Skeletal muscle satellite cell (primary cell): ENCODE results near the gene PLEKHA1. TPM values are rescaled to one million over a fixed set of nuclear protein-coding genes. Genes with fewer than 3 reads are reported as not detected.

Experiments
- H3K27me3 ChIP-seq: 2 replicates; pipeline ENCODE4 v1.7.0; 2013; ENCODE audit warnings: low read length; ENCODE audit not compliant: control insufficient read depth, insufficient read depth
- H3K36me3 ChIP-seq: 2 replicates; pipeline ENCODE4 v1.7.0; 2013; ENCODE audit warnings: mild to moderate bottlenecking, control low read depth, low read length; ENCODE audit not compliant: insufficient read depth
- H3K4me1 ChIP-seq: 2 replicates; pipeline ENCODE4 v1.7.0; 2013; ENCODE audit warnings: low read length; ENCODE audit not compliant: control insufficient read depth, insufficient read depth
- H3K4me2 ChIP-seq: 2 replicates; pipeline ENCODE4 v1.7.0; 2013; ENCODE audit warnings: mild to moderate bottlenecking, low read length
- H3K4me3 ChIP-seq: 2 replicates; pipeline ENCODE4 v1.7.0; 2013; ENCODE audit warnings: low read length
- H3K9ac ChIP-seq: 2 replicates; pipeline ENCODE4 v1.7.0; 2013; ENCODE audit warnings: mild to moderate bottlenecking, low read depth, low read length, moderate library complexity
- H3K9me3 ChIP-seq: replicated peaks from 2 replicates; pipeline ENCODE4 v1.7.0; 2013; ENCODE audit warnings: mild to moderate bottlenecking, control low read depth, low read length
- small RNA-seq: library from RNA; depleted of rRNA; stranded (forward); fragments of <200 nt; gene quantifications from one replicate; pipeline ENCODE3, GENCODE V24; 2012

The PLEKHA1 gene

GRCh38 chr10:122475591-122476332, 101.3 kb downstream of the PLEKHA1 start:
- H3K9me3 ChIP-seq: no peaks in the 10 kb centered on the region
- H3K36me3 ChIP-seq: peaks cover 29% of the 10 kb centered on the region

GRCh38 chr10:122476333-122476695, 101.8 kb downstream of the PLEKHA1 start:
- H3K9me3 ChIP-seq: no peaks in the 10 kb centered on the region
- no peak overlapping the region for H3K4me3 ChIP-seq
- no peak overlapping the region for H3K4me2 ChIP-seq
- H3K27me3 ChIP-seq: no peaks in the 10 kb centered on the region
- peaks cover 36% of the 10 kb centered on the region for H3K4me1 ChIP-seq
- H3K9ac ChIP-seq: no peak overlapping the region
- H3K36me3 ChIP-seq: peaks cover 32% of the 10 kb centered on the region

More at GRCh38 chr10:122475591-122476332, 101.3 kb downstream of the PLEKHA1 start:
- H3K4me1 ChIP-seq: peaks cover 42% of the 10 kb centered on the region
- peak overlapping the region; percentile 6 for H3K4me3 ChIP-seq
- peak overlapping the region; percentile 24 for H3K9ac ChIP-seq
- no peaks in the 10 kb centered on the region for H3K27me3 ChIP-seq
- peak overlapping the region; percentile 52 for H3K4me2 ChIP-seq

- peaks cover 38% of the 10 kb centered on the region for H3K36me3 ChIP-seq
These were observed 102.9 kb downstream of the PLEKHA1 start for GRCh38 chr10:122477436-122477835.

DNA sequence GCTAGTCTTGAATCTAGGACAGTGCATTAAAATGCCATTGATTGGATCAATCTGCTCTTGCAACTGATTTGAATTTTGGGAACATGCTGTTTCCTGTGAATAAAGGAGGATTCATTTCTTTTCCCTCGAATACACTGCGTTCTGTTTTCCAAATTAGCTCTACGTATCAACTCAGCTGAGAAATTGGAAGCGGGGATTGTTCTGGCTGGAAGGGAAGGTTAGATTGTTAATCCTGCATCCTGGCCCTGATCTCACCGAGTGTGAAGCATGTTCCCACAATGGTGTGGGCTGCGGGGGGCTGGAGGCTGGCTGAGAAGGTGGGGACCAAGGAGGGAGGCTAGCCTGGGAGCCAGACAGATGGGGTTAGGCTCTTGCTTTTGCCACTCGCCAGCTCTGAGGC, 104.5 kb downstream of the PLEKHA1 start:
- Histone ChIP-seq H3K27me3 (no peaks in the 10 kb centered on the region), H3K4me3 (no peak overlapping the region), H3K4me2 (no peak overlapping the region), H3K9ac (no peak overlapping the region), H3K36me3 (peaks cover 40% of the 10 kb centered on the region), H3K9me3 (no peaks in the 10 kb centered on the region), H3K4me1 (peaks cover 24% of the 10 kb centered on the region)

More at GRCh38 chr10:122477436-122477835, 102.9 kb downstream of the PLEKHA1 start:
- Histone ChIP-seq H3K4me2 (no peak overlapping the region), H3K4me3 (no peak overlapping the region), H3K4me1 (peaks cover 27% of the 10 kb centered on the region), H3K9ac (no peak overlapping the region), H3K9me3 (no peaks in the 10 kb centered on the region), H3K27me3 (no peaks in the 10 kb centered on the region)

- Histone ChIP-seq H3K4me3 (no peak overlapping the region), H3K36me3 (peaks cover 48% of the 10 kb centered on the region)
These were observed 105.8 kb downstream of the PLEKHA1 start for GRCh38 chr10:122480146-122480833.

GRCh38 chr10:122481296-122482056, 107.0 kb downstream of the PLEKHA1 start:
- H3K4me3 ChIP-seq: no peak overlapping the region

More at GRCh38 chr10:122480146-122480833, 105.8 kb downstream of the PLEKHA1 start:
- H3K4me2 ChIP-seq: no peak overlapping the region
- no peaks in the 10 kb centered on the region for H3K27me3 ChIP-seq
- peaks cover 16% of the 10 kb centered on the region for H3K4me1 ChIP-seq
- no peak overlapping the region for H3K9ac ChIP-seq
- H3K9me3 ChIP-seq: no peaks in the 10 kb centered on the region

More at GRCh38 chr10:122481296-122482056, 107.0 kb downstream of the PLEKHA1 start:
- H3K36me3 ChIP-seq: peaks cover 49% of the 10 kb centered on the region
- peaks cover 14% of the 10 kb centered on the region for H3K4me1 ChIP-seq
- no peak overlapping the region for H3K9ac ChIP-seq
- no peaks in the 10 kb centered on the region for H3K27me3 ChIP-seq
- H3K4me2 ChIP-seq: no peak overlapping the region
- no peaks in the 10 kb centered on the region for H3K9me3 ChIP-seq

Small RNA genes lying within 50 kb of the gene (small RNA-seq; reads per million reads assigned to genes)
- gene MIR3941: 0.35 reads per million
- not detected for gene RNU6-728P
